ENCODE data around the gene DUSP10.

Gene DUSP10

DNA sequence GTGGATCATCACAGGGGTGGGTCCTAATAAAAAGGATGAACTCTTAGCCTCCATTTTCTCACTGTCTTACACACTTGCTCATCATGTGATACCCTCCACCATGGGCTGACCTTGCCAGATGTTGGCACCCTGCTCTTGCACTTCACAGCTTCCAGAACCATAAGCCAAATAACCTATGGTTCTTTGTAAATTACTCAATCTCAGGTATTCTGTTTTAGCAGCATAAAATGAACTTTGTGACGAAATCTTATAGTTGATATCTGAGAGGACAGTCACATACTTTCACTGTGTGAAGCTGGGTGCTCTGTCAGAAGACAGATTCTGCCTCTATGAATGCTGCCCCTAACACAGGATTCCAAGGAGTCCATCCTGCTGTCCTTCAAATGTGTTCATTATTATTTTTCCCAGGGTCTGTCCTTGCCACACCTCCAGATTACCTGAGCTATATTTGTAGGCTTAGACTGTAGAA lies 13.8 kb downstream of the DUSP10 start:
- no peak for DNase-seq

DNA sequence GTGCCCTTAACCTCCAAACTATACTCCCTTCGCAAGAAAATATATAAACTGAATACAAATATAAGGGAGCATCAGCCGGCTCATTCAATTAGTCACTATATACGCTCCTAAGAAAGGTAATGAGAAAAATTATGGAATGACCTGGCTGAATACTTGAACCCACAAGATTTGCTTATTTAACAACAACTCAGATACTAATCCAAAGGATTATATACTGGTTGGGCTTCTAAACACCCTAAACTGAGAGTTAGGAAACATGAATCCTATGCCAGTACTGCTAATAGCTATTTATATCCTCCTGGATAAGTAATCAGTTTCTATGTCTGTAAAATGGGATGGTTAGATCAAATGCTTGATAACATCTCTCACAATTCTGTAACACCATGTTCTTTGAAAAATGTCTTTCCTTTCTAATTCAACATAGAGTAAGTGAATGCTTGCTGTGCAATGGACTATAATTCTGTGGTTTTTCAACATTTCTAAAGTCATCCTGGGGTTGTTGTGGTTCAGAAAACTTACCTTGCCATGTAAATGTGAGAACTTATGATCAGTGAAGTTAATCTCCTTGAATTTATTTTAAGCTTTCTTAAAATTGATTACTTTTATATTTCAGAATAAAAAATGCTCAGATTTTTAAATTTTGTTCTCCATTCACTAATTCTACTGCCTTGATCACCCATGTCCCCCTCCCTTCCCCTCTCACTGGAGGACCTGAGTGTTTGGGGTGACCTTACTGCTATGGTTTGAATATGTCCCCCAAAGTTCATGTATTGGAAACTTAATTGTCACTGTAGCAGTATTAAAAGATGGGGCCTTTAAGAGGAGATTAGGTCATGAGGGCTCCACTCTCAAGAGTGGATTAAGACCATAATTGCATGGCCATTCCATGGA lies 14.5 kb downstream of the DUSP10 start:
- DNase-seq: no peak

DNA sequence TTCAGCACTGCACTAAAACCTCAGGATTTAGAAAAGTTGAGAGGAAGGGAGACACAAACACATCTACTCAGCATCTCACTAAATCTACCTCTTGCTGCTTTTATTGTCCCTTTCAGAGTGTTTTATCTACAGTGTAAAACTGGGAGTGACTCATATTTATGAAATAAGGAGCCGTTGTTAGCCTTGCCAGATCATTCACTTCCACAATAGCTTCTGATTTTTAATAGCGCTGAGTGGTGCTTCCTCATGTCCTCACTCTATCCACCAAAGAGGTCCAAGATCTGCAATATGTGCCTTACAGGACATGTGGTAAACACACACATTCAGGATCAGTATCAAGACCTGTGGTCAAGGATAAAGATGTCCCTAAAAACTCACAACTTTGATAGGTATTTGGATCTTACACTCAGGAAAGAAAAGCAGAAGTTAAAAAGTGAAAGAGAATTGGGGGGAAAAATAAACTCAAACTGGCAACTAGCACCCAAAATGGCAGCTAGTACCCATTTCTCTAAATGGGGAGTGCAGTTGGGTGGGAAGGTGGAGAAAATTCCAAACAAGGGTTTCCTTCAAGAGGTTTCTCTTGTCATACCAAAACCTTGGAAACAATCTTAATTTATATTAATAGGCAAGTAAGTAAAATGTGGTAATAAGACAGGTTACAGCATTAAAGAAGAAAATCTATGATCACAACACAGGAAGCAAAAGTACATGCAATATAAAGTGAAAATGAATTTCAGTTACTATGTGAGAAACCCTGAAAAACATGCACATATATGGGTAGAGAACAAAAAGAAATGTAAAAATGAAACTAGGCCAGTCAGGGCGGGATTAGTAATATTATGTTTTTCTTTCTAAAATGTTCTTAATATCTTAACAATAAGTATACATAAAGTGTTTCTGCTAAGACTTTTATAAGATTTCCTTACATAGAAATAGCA lies 15.9 kb downstream of the DUSP10 start:
- DNase-seq: no peak

DNA sequence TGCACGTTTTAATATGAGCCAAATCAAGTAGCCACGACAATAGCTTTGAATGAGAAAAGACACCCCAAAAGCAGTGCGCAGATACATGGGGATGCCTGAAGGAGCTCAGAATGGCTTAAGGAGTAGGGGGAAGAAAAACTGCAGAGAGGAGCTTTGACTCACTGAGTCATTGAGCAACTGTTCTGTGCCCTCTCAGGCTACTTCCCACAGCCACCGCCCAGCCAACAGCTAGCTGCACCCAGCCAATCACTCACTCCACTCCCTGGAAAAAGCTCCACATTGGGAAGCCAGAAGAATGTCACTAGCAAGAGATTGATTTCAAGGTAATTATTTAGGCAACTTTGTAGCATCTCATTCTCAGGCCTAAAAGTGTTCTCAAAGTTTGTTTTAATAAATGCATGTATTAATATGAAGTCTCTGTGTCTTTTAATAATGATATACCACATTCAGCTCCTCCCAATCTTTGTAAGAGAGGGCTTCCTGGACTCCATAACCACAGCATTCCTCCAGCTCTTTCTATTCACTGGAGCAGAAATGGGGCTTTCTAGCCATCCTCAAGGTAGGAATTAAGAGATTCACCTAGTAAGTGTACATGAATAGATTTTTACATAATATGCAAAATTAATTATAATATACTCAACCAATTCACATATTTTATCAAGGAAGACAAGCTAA lies 16.8 kb downstream of the DUSP10 start:
- no peak for DNase-seq

DNA sequence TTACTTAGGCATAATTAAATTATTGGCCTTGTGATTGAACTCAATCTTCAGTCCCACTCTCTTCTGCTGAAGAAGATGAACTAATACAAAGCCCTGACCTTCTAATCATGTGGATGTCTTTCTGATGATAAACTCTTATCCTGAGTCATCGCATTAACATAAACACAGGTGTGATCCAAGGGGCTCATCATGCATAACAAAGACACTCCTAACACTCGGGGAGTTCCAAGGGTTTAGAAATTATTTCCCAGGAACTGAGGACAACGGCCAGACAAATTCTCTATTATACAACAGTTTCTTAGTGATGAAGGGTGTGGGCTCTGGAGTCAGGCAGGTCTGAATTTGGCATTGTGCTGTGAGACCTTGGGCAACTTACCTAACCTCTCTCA lies 18.0 kb downstream of the DUSP10 start:
- DNase-seq: no peak

DNA sequence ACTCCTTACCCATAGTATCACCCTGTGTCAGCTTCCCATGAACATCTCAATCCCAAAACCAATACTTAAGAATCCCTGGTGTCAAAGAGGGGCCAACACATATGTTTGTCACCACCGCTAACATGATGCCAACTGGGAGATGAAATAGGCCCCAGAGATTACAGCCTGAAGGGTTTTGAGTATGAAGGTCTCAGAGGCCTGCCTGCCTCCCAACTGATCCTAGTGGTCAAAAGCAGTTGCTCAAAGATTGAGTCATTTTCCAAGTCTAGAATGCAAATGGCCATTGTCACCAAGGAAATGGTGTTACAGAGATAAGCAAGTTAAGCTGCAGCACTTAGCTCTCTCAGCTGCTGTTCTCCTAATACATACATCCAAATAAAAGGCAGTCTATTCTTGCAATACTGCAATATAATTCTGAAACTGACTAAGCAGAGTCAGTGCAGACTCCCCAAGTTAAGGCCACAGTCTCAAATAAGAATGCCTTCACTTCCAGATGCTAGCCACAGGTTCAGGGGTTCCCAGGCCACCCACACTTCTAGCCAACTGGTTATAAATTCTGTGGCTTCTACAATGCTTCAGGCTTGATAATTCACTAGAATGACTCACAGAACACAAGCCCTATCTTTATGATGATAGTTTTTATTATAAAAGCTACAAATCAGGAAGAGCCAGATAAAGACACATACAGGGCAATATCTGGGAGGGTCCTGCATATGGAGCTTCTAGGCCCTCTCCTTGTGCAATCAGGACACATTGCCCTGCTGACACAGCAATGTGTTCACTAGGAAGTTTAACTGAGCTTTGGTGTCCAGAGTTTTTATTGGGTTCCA lies 18.7 kb downstream of the DUSP10 start:
- no peak for DNase-seq

DNA sequence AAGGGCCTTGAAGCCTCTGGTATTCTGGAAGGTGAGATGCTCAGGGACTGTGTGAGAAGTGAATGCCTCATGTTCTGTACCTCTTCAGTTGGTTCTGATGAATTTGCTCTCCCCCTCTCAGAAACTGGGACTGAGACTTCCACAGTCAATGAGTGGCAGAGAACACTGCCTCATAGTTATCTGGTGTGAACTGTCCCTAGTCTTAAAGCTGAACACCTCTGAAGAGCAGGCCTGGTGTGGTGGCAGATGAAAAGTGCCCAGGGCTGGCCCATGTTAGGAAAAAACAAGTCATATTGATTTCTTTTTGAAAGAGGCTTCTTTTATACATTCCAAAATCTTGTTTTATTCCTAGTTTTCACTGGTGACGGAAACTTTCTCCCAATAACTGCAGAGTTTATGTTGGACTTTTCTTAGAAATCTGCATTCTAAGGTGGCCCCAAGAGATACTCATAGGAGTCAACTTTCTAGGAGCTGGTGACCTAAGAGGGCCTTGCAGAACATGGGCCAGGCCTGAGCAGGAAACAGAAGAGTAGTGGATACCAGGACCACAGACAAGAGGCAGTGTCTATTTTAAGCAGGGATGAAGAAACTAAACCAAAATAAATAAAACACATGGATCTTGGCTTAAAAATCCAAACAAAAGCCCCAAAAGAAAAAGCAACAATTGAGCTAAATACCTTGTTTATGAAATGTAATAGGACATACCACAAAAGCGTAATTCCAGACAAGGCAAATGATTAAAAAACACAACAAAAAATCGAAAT lies 19.5 kb downstream of the DUSP10 start:
- DNase-seq: no peak

DNA sequence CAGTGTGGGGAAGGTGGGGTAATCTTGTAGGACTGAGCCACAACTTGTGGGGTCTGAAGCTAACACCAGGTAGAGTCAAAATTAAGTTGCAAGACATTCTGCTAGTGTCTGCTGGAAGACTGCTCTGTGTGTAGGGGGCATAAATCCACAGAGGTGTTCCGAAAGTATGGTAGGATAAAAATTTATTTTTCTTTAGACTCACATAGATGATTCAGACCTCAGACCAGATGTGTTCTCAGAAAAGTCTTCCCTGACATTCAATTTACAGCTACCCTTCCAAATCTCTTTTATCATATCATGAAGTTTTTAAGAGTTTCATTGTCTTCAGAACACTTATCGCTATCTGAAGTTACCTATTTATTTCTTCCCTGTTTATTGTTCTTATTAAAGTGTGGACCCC lies 21.3 kb downstream of the DUSP10 start:
- no peak for DNase-seq

DNA sequence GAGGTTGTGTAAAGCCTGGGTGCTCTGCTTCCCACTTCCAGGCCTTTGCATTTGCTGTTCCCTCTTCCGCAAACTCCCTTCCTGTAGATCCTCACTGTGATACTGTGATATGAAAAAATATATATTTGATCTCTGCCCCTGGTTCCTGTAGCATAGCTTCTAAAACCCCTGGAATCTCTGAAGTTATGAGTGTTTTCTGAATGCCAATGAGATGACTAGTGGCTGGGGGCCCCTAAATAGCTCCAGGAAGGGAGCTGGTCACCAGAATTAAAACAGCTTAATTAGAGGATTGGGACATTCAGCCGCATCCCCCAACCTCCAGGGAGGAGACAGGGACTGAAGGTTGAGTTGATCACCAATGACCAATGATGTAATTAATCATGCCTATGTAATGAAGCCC lies 21.9 kb downstream of the DUSP10 start:
- no peak for DNase-seq

DNA sequence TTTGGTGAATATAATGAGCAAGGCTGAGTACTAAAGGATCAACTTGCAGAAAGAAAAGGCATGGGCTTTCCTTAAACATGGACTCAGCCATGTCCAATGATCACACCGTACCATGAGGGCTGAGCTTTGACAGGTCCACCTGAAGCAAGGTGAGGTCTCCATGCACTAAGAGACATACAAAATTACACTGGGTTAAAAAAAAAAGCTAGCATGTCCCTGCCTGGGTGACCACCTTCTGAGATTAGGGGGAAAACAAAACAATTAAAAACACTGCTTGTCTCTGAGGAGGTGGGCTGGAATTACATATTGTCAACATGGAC lies 22.7 kb downstream of the DUSP10 start:
- no peak for DNase-seq

DNA sequence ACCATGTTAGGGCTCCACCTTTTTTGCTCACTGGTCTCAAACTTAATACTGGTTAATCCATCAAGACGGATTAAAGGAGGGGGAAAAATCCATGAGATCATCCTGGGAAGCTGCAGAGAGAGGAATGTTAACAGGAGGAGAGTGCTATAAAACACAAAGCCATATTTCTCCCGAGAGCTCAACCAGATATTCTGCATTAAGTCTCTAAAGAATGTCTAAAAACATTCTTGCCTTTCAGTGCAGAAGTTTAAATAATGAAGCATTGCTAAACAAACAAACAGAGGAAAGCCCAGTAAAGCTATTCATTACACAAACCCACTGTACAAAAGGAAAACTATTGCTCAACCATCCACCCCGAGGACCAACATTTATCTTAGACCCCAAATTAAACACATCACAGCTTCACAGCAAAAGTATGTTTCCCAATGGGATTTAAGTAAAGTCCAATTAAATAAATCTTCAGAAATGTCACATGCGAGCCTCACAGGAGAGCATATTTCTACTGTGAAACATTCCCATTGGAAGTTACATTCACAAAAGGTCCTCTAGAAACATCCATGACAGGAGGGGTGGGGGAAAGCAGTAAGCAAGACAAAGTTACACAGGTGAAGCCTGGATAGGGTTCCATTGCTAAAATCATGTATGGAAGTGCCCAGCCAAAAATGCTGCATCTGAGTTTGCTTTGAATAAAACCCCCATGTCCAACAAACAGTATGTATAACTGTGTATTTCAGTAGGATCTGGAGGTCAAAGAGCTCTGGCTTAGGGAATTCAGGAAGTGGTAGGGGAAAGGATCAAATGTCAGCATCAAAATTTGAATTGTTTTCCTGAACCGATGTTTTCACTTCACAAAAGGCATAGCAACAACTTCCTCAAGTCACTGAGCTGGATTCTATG lies 23.3 kb downstream of the DUSP10 start:
- DNase-seq: no peak

DNA sequence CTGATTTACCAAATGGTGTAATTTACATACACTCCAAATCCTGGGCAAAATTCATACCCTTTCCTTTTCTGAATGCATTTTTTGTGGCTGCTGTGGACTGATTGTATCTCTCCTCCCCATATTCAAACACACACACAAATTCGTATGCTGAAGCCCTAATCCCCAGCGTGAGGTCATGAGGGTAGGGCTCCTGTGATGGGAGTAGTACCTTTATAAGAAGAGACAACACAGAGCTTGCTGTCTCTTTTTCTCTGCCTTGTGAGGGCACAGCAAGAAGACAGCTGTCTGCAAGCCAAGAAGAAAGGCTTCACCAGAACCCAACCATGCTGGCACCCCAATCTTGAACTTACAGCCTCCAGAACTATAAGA lies 24.4 kb downstream of the DUSP10 start:
- no peak for DNase-seq

DNA sequence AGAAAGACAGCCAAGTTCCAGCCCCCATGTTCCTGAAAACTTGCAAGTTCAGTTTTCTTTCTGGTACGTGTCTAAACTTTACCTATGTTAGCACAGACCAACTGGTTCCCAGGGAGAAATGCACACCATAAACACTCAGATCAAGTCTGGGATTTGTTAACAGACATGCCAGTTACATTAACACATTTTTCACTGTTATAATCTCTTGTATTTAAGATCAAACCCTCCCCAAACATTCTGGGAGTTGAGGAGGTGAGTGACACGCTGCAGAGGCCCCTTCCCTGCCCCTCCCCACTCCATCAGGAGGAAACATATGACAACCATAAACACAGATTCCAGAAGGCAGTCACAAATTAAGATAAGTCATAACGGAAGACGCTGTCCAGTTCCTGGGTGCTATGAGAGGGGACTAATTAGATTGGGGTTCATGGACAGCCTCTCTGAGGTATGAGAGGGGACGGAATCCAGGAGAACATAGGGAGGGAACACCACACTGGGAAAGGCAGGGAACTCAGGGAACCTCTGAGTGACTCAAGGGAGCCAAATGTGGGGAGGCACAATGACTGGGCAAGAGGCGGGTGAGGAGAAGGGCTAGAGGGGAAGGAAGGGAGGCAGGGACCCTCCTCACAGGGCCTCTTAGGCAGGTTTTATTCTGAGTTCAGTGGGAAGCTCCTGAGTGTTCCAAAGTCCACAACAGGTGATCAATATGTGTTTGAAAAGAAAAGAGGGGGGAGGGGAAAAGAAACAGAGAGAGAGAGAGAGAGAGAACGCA lies 25.0 kb downstream of the DUSP10 start:
- no peak for DNase-seq

DNA sequence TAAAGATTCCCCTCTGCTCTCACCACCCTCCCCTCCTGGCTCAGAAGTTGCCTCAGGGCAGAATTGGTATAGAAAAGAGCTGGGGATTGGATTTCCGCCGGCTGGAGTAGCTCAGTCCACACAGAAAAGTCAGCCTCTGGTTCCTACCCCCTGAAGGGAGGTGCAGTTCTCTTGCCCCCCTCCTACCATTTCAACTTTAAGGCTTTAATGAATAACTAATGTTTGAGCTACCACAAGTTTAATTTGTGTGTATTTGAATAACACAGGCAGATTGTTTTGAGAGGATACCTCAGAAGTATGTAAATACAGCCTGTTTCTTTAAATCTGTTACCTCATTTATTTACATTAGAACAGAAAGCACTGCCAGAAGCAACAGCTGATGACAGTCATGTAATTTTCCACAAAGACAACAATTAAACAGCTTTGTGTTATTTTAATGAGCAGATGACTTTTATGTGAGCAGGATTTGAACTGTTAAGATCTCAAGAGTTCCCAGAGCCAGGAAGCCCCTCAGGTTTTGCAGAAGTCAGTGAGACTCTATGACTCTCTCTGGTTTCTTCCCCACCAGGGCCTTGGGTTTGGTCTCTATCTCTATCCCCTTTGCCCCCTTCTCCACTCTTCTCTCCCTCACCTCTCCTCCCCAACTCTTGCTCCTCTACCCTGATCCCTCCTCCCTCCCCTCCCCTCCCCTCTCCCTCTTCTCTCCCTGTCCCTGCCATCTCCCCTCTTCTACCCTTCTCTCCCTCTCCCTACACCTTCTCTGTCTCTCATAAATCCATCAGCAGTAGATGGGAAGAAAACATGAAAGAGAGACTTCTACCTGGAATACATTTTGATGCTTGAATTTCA lies 26.3 kb downstream of the DUSP10 start:
- DNase-seq: no peak

DNA sequence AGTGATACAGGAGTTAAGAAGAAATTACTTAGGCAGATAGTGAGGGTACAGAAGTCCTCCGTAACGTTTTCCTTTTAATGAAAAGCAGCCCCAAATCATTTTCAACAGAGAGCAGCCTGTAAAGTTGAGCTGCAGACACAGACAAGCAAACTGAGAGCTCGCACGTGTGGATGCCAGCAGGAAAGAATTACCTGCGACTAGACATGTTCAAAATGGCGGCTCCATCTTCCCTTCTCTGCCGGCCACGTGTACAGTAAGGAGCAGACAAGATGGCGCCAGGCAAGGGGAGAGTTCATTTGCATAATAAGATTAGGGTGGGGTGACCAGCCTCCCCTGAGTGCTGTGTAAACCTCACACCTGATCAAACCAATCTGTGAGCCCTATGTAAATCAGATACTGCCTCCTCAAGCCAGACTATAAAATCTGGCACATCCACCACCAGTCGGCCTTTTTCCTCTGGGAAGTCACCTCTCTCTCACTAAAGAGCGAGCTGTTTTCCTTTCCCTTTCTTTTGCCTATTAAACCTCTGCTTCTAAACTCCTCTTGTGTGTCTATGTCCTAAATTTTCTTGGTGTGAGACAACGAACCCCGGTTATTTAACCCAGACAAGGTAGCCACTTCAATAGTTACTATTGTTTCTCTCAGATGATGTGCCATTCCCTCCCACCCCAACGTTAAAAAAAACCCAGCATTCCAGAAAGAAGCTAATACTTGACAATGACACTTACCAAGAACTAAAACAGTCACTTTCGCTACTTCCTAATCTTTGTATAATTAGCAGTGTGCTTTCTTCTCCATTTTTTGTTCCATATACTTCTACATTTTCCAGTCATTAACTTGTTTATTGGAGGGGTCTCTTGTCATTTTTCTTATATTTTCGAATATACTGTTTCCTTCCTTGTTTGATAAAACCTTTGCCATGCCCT lies 27.4 kb downstream of the DUSP10 start:
- no peak for DNase-seq

DNA sequence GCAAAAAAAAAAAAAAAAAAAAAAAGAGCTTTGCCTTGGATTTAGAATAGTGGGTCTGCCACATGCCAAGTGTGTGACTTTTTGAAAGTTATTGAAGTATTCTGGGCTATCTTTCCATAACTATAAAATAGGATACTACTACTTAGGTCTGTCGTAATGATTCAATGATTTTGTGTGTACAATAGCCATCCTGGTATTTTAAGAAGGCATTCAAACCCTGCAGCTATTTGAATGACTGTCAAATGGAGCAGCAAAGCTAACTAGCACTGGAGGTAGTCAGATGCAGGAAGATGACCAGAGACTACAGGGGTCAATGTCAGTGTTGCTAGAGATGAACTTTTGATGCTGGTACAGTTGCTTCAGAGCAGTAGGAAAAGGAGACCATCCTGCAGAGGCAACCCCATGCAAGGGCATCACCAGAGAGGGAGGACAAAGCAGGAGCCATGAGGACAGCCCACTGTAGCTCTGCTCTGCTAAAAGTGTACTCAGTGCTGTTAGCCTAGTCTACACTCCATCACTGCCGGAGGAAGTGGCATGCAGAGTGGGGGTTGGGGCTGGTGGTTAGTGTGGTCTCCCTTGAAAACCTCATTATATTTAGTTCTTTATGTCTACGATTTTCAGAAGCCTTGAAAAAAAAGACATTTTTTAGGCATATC lies 29.0 kb downstream of the DUSP10 start:
- peak; percentile 79 for DNase-seq

DNA sequence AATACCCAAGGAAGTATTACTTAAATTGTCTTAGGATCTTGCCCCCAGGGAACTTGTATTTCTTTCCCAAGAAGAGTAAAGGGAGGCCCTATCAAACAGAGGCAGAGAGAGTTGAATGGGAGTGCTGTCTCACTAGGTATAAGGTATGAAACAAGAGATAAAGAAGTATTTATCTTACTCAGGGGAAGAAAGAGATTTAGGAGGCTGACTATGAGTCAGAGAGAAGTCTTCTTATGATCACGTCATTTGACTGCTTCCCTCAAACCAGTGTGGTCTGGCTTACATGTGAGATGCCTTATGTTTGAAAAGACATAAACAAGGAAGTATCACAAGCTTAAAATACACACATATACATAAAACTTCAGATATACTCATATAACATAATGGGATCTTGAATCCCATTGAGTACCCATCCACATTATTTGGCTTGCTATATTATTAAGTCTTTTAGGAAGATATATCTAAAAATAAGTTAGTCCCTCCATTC lies 29.6 kb downstream of the DUSP10 start:
- DNase-seq: peak; percentile 39
